Esophagus muscularis mucosa (tissue), 4 donors: ENCODE results near the gene TRIM7. TPM values are rescaled to one million over a fixed set of nuclear protein-coding genes. Genes with fewer than 3 reads are reported as not detected.
A peak's percentile ranks its signal among the peaks of the same experiment; 100 is the strongest.

Source experiments
- DNase-seq: peaks from one replicate; pipeline ENCODE4 v3.0.0-alpha.2; 2017; ENCODE audit errors: extremely low spot score
- H3K27ac ChIP-seq, 4 donors: fragments of 200-600 bp; sonication (generic); replicated peaks in 1 of 4; 1 replicate in 3 of 4; 2 replicates in 1 of 4; pipeline ENCODE4 v1.5.1; 2016 to 2019; ENCODE audit warnings: mild to moderate bottlenecking in 1 of 4
- H3K27me3 ChIP-seq, 4 donors: fragments of 200-600 bp; sonication (generic); one replicate each; pipeline versions ENCODE4 v1.5.1 to v1.6.0; 2016 to 2019
- H3K36me3 ChIP-seq, 4 donors: fragments of 200-600 bp; sonication (generic); one replicate each; pipeline ENCODE4 v1.5.1; 2016 to 2019
- H3K4me1 ChIP-seq, 4 donors: fragments of 200-600 bp; sonication (generic); one replicate each; pipeline ENCODE4 v1.5.1; 2016 to 2019
- H3K4me3 ChIP-seq, 4 donors: fragments of 200-600 bp; sonication (generic); 1 replicate in 2 of 4; 2 replicates in 2 of 4; pipeline ENCODE4 v1.5.1; 2016 to 2019; ENCODE audit warnings: mild to moderate bottlenecking in 4 of 4, moderate library complexity in 1 of 4
- H3K9me3 ChIP-seq, 4 donors: fragments of 200-600 bp; sonication (generic); 1 replicate in 3 of 4; 2 replicates in 1 of 4; pipeline ENCODE4 v1.5.1; 2016 to 2019
- EP300 ChIP-seq: sonication (generic); formaldehyde crosslinking; IDR thresholded peaks from one replicate; pipeline ENCODE4 v1.6.1; 2017; ENCODE audit warnings: antibody characterized with exemption
- POLR2A ChIP-seq: fragments of 450-650 bp; IDR thresholded peaks from one replicate; pipeline ENCODE4 v1.6.1; 2017; ENCODE audit warnings: antibody characterized with exemption, moderate library complexity, mild to moderate bottlenecking, low read depth
- POLR2AphosphoS5 ChIP-seq, 2 donors: sonication (generic); formaldehyde crosslinking; IDR thresholded peaks; one replicate each; pipeline ENCODE4 v1.6.1; 2017; ENCODE audit warnings: antibody characterized with exemption in 2 of 2
- WGBS: methylation state at CpG from one replicate; pipeline ENCODE4 v1.1.5; 2018; 5-methylcytosine and 5-hydroxymethylcytosine counted together
- intact Hi-C: fragments of 100-400 bp; cut with DNase I; formaldehyde crosslinking; loops from one replicate; pipeline ENCODE4 v1.15.1; 2023
- total RNA-seq, 4 donors: library from RNA; depleted of rRNA; stranded (reverse); fragments of >200 nt; gene quantifications; one replicate each; pipeline versions ENCODE4 v1.1.0 to v1.2.1, GENCODE V29; 2016
- TF ChIP-seq, protein P1 (sequence below), 3 experiments: fragments of 200-600 bp in 2 of 3; fragments of 450-650 bp in 1 of 3; sonication (generic) in 2 of 3; IDR thresholded peaks; one replicate each; pipeline ENCODE4 v1.5.1; 2017 to 2019; ENCODE audit warnings: antibody characterized with exemption in 3 of 3, mild to moderate bottlenecking in 2 of 3, moderate library complexity in 1 of 3

Gene TRIM7
- total RNA-seq, 4 donors from 2014 or later, result 2.1 to 5.8 (median 3.4) TPM

DNA sequence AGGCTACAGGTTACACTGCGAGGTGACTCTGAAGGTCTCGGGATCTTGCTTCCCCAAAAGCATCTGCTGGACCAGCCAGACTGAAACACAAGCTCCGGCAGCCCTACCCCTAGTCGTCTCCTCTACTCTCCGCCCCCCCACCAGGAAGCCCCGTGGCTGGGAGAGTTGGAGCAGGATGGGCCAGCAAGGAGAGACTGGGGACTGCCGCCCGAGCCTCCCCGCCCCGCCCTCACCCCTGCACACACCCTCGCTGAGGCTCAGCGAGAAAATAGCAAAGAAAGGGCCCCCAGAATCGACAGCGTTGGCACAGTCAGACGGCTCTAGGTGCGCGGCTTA lies 1.3 kb downstream of the TRIM7 start:
- no peak for DNase-seq
- no peaks in the 10 kb centered on the region for H3K9me3 ChIP-seq
- H3K36me3 ChIP-seq, result peaks cover 0 to 6% (median 0%) of the 10 kb centered on the region in 4 donors
- H3K4me1 ChIP-seq, result peaks cover 14 to 49% (median 40%) of the 10 kb centered on the region in 4 donors
- H3K27ac ChIP-seq, result peak overlapping the region; percentile 18 to 86 (median 84)
- intact Hi-C loops, result no loop called here
- 12% methylated on average over 15 of the region's 17 CpGs for WGBS
- TF ChIP-seq, protein P1, sequence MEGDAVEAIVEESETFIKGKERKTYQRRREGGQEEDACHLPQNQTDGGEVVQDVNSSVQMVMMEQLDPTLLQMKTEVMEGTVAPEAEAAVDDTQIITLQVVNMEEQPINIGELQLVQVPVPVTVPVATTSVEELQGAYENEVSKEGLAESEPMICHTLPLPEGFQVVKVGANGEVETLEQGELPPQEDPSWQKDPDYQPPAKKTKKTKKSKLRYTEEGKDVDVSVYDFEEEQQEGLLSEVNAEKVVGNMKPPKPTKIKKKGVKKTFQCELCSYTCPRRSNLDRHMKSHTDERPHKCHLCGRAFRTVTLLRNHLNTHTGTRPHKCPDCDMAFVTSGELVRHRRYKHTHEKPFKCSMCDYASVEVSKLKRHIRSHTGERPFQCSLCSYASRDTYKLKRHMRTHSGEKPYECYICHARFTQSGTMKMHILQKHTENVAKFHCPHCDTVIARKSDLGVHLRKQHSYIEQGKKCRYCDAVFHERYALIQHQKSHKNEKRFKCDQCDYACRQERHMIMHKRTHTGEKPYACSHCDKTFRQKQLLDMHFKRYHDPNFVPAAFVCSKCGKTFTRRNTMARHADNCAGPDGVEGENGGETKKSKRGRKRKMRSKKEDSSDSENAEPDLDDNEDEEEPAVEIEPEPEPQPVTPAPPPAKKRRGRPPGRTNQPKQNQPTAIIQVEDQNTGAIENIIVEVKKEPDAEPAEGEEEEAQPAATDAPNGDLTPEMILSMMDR (IDR thresholded peaks at IDR 0.05), result no peak
- no peak for TF ChIP-seq POLR2A
- no peak for TF ChIP-seq EP300
- peak overlapping the region; percentile 62 to 76 (median 70) for H3K4me3 ChIP-seq
- no peaks in the 10 kb centered on the region for H3K27me3 ChIP-seq

DNA sequence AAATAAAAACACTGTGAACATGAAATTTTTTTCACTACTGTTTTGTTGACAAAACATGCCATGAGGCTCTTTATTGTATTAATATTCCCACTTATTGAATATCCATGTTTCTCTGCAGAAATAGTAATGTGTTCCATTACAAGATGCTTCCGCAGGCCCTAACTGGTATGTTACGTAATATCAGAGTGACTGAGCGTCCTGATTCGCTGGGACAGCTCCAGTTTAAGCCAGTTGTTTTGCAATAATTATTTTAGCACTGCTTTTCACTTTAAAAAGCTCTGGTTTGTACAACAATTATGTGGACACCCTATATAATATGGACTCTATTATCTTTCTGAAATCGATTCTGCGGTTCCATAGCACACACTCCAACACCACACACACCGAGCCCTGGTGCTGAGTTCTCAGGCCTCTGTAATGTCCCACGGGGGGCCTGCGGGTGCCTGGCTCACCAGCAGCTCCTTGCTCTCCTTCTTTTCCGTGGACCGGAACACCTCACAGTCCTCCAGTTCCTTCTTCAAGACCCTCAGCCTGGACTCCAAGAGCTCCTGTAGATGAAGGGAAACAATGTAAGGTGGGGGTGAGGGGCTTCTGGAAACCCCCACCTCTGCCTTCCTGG lies 1.8 kb downstream of the TRIM7 start:
- Histone ChIP-seq H3K9me3 (no peaks in the 10 kb centered on the region), H3K4me3 (peak overlapping the region in 2 of 4 donors; percentile 75 to 76), H3K36me3 (peaks cover 0 to 11% (median 0%) of the 10 kb centered on the region in 4 donors), H3K27me3 (no peaks in the 10 kb centered on the region), H3K27ac (peak overlapping the region; percentile 18 to 86 (median 84)), H3K4me1 (peaks cover 14 to 47% (median 40%) of the 10 kb centered on the region in 4 donors)
- DNase-seq, result no peak
- 76% methylated on average over 11 of the region's 11 CpGs for WGBS
- intact Hi-C loops, result no loop called here
- TF ChIP-seq POLR2AphosphoS5 (IDR thresholded peaks at IDR 0.05) (no peak), POLR2A (no peak), EP300 (no peak)
- TF ChIP-seq, protein P1 (IDR thresholded peaks at IDR 0.05), result no peak

DNA sequence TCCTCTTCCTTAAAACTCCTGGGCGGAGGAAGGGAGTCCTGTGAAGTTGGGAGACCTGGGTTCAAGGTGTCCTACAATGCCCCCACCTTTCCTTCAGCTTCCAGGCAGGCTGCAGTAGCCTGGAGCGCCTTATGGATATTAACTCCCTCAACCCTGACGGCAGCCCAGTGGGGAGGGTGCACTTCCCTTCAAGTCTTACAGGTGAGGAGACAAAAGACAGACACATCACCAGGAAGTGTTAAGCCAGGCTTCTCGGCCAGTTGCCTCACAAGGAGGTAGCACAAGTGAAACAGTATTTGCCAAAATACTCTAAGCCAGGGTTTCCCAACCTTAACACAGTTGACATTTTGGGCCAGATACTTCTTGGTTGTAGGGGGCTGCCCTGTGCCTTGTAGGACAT lies 4.2 kb downstream of the TRIM7 start:
- H3K27me3 ChIP-seq, result no peaks in the 10 kb centered on the region
- intact Hi-C loops, result no loop called here
- no peaks in the 10 kb centered on the region for H3K9me3 ChIP-seq
- H3K27ac ChIP-seq, result no peak overlapping the region
- TF ChIP-seq, protein P1 (IDR thresholded peaks at IDR 0.05), result no peak
- TF ChIP-seq EP300 (no peak), POLR2A (no peak), POLR2AphosphoS5 (IDR thresholded peaks at IDR 0.05) (no peak)
- DNase-seq, result no peak
- peaks cover 0 to 11% (median 0%) of the 10 kb centered on the region in 4 donors for H3K36me3 ChIP-seq
- H3K4me1 ChIP-seq, result peaks cover 6 to 27% (median 24%) of the 10 kb centered on the region in 4 donors
- no peak overlapping the region for H3K4me3 ChIP-seq
- 91% methylated on average over 4 of the region's 4 CpGs for WGBS

DNA sequence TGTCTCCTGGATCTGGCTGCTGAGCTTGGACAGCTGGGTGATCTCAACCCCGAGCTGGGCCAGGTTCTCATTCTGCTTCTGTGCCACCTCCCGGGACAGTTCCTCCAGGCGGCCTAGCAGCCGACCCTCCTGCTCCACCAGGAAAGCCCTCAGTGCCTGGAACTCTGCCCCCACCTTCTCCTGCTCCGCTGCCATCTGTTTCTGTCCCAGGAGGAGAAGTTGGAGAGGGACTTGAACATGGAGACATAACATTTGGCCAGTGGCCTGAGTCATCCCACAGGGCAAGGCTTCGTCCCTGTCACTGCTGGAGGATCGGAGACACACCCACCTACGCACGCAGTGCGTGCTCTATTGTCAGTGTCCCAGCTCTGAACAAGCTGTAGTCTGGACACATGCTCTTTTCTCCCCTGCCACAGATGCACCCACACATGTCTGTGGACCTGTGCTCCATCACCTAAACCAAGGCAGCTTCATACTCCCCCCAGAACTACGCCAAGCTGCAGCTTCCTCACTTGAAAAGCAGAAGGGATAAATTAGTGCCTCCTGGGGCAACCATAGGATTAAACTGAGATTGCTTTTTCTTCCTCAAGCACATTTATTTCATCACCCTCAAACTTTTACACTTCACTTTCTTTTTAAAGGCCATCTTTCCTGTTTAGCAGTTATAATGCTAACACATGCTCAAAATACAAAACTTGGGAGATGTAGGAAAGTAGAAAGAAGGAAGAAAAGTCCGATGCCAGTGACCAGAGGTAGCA lies 4.9 kb downstream of the TRIM7 start:
- TF ChIP-seq EP300 (no peak), POLR2A (no peak), POLR2AphosphoS5 (IDR thresholded peaks at IDR 0.05) (no peak)
- TF ChIP-seq, protein P1 (IDR thresholded peaks at IDR 0.05), result no peak
- H3K36me3 ChIP-seq, result peaks cover 0 to 11% (median 0%) of the 10 kb centered on the region in 4 donors
- H3K4me1 ChIP-seq, result peaks cover 0 to 19% (median 16%) of the 10 kb centered on the region in 4 donors
- no peaks in the 10 kb centered on the region for H3K9me3 ChIP-seq
- 78% methylated on average over 7 of the region's 12 CpGs for WGBS
- intact Hi-C loops, result no loop called here
- no peak overlapping the region for H3K4me3 ChIP-seq
- no peak overlapping the region for H3K27ac ChIP-seq
- DNase-seq, result no peak
- no peaks in the 10 kb centered on the region for H3K27me3 ChIP-seq
